Stimulated activated naive CD8-positive, alpha-beta T cell treated with anti-CD3 and anti-CD28 coated beads, Interleukin-15, Interleukin-2, amounts not matched to agents 100 U/mL and 50 U/mL, for 24 hours (primary cell): ENCODE data around the gene CLCN7.

ENCODE experiments used
- ATAC-seq: fragments of 150-1000 bp; cut with Tn5 transposase; one replicate; pipeline ENCODE4 v1.10.0; 2021
- DNase-seq: peaks from one replicate; pipeline ENCODE4 v3.0.0; 2021

Gene CLCN7

GRCh38 chr16:1474796-1475551 is at the start of gene CLCN7:
TSS of gene CLCN7 (minus strand) at chr16:1475028. CDS start at chr16:1474974, 54 bp downstream.
- ATAC-seq (peak; percentile 90), DNase-seq (peak; percentile 93)

GRCh38 chr16:1524366-1524765 is 49.5 kb upstream of the CLCN7 start:
- no peak for ATAC-seq

GRCh38 chr16:1523581-1524245 is 48.9 kb upstream of the CLCN7 start:
- DNase-seq (no peak), ATAC-seq (no peak)

More at GRCh38 chr16:1524366-1524765, 49.5 kb upstream of the CLCN7 start:
- no peak for DNase-seq

- ATAC-seq (no peak), DNase-seq (no peak)
These were observed 45.6 kb upstream of the CLCN7 start for GRCh38 chr16:1520461-1520860.

DNA sequence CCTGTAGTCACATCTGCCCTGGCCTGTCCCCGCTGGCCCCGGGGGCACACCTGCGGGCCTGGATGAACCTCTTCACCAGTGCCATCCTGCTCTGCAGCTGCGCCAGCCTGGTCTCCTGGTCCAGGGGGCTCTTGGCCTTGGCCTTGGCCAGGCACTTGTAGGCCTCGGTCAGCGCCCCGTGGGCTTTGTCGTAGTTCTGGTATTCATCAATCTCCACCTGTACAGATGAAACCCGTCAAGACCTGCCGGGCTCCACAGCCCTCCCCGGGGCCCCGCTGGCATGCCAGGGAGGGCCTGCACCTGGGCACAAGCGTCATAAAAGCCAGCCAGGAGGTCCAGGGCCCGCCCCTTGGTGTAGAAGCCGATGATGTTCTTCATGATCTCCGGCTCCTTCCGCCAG is 45.0 kb upstream of the CLCN7 start:
- ATAC-seq (no peak), DNase-seq (no peak)

- DNase-seq (no peak), ATAC-seq (no peak)
These were observed 43.9 kb upstream of the CLCN7 start for GRCh38 chr16:1518626-1519135.

- DNase-seq (no peak), ATAC-seq (no peak)
These were observed 39.7 kb upstream of the CLCN7 start for GRCh38 chr16:1514507-1514906.

DNA sequence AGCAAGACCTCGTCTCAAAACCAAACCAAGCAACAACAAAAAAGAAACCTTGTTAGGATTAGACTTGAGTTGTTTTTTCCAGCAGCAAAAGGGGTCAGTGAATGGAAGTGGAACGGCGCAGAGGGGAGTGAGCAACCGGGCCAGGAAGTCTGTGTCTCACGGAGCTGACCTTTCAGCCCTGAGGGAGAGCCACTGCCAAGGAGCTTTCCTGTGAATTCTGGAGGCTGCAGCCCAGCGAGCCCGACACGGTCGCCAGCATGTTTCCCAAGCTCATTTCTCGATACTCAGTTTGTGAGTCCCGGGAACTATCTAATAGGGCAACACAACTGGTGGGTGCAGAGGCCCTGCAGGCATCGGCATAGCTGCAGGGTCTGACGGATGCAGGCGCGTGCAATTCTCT is 37.9 kb upstream of the CLCN7 start:
- DNase-seq (no peak), ATAC-seq (no peak)

DNA sequence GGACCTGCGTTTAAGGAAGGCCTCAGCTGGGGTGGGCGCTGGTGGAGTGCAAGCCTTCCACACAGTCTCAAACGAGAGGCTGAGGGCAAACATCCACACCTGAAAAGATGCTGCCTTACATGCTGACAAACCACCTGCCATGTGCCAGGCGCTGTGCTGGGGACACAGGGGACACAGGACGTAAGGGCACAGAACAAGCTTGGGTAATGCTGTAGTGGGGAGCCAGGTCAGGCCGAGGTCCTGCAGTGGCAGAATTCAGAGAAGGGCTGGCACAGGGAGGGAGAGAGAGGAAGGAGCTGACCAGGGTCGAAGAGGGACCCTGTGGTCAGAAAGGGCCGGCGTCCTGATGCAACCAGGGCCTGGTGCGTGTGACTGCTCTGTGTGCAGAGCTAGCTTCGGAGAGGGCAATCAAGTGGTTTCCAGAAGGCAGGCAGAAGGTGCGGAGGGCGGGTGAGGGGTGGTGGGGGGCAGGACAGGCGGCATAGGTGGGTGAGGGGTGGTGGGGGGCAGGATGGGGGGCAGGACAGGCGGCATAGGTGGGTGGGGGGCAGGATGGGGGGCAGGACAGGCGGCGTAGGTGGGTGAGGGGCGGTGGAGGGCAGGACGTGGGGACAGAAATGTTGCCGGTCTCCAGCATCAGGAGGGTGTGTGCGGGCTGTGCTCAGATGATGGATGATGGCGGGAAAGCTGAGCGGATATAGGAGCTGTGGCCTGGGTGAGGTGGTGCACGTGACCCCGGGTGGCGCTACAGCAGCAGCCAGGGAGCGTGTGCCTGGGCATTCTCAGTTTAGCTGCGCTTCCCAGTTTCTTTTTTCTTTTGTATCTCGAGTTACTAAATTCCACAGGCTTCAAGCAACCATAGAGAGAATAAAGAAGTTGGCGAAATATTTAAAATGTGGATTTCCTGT is 37.1 kb upstream of the CLCN7 start:
- ATAC-seq (no peak), DNase-seq (no peak)

DNA sequence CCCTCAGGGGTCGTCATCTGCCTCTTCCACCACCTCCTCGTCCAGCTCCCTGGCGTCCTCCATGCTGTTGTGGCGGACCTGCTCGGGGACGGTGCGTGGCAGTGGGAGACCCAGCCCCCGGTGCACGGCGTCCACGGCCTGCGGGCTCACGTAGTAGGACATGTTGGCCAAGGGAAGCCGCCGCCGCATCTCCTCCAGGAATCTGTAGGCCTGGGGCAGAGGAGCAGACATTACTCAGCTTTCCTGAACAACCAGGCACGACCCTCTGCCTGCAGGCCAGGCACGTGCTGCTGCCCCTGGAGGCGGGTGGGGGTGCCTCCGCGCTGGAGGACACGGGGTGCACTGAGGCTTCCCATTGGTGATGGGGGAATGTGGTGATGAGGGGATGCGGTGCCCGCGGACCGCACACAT is 36.1 kb upstream of the CLCN7 start:
- DNase-seq (no peak), ATAC-seq (no peak)

DNA sequence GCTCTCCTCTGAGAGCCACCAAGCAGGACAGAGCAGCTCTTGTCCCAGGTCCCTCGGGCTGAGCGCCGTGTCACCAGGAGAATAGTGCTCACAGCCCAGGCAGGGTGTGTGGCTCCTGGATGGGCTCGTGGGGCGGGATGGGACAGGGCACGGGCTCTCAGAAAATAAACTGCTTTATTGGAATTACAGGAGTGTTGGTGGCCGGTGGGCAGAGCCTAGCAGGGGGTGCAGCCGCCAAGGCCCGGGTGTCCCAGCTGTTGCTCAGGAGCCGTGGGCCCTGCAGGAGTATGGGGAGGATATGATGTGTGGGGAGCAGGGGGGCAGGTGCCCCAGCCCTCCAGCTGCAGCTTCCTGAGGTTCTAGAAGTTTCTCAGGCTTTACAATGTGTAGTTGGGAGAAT is 35.4 kb upstream of the CLCN7 start:
- ATAC-seq = no peak

GRCh38 chr16:1509307-1510221 is 34.7 kb upstream of the CLCN7 start:
- no peak for DNase-seq
- no peak for ATAC-seq

More for the DNA sequence above, 35.4 kb upstream of the CLCN7 start:
- no peak for DNase-seq

GRCh38 chr16:1508494-1509187 is 33.8 kb upstream of the CLCN7 start:
- DNase-seq (no peak), ATAC-seq (no peak)

DNA sequence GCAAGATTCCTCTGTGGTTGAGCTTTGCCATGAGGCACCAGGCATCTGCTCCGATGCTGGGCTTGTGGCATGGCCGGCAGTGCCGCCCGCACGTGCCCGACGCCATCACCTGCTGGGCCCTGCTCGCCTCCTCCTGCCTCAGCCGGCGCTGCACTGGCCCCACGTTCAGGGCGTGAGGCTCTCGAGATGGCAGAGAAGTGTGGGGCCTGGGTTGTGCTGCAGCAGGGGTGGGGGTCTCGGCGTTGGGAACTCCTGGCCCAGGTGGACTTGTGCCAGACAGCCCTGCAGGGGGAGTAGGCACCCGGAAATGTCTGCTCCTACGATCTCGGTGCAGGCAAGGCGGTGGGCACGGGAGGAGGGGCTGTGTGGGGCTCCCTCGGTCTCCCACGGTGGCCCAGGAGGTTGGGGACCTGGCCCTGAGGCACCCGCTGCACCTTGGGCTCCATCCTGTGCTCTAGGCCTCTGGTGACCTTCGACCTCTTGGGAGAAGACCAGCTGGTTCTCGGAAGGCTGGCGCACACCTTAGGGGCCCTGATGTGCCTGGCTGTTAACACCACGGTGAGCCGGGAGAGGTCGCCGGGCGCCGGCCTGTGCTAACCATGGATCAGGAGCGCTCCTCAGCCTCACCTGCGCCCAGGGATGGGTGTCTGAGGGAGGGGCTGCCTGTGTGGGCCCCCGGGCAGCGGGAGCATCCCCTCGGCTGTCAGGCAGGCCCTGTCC is 31.8 kb upstream of the CLCN7 start:
- DNase-seq = no peak
- ATAC-seq = no peak

- DNase-seq = no peak
- no peak for ATAC-seq
These were observed 31.1 kb upstream of the CLCN7 start for GRCh38 chr16:1505912-1506311.

- no peak for DNase-seq
- no peak for ATAC-seq
These were observed 30.4 kb upstream of the CLCN7 start for GRCh38 chr16:1505073-1505844.

GRCh38 chr16:1503110-1503955 is 28.5 kb upstream of the CLCN7 start:
- DNase-seq = no peak
- ATAC-seq = no peak
